ENCODE measurements around the gene KRT24. TPM values are rescaled to one million over a fixed set of nuclear protein-coding genes. Genes with fewer than 3 reads are reported as not detected.

KRT24 gene
- polyA plus RNA-seq, 1 experiment, result not detected

DNA sequence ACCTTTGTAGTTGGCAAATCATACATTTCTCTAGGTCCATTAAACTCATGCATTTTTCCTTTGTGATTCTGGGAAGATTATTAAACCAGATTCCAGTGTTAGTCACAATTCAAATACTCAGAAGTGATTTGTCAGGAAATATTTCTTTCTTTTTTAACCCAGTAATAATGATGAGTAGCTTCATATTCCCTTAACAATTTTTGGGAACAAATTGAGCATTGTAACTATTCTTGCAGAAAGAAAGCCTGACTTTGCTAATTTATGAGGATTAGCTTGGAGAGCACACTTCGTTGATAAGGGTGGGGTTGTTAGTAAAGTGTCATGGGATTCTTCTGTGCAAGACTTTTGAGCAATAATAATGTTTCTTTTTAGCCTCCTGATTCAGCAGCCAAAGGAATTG is 18.7 kb upstream of the KRT24 start:
- DNase-seq (ENCODE audit: low read depth), result no peak
- peaks cover 6% of the 10 kb centered on the region; the same call in 1 of the 2 replicates for H3K27me3 ChIP-seq (ENCODE audit: control insufficient read depth, insufficient read depth, low read length)
- no peak for TF ChIP-seq CTCF (IDR thresholded peaks at IDR 0.05; ENCODE audit: insufficient read depth, low read depth, low read length)
- ChIA-PET POLR2A (no interaction called here), CTCF (interaction anchor here (1.8 kb wide), 1 partner anchor 18 kb away, joined by 4 read pairs; the partner anchor contains the start of gene KRT24)
- H3K36me3 ChIP-seq (ENCODE audit: control insufficient read depth, insufficient read depth, low read length), result no peaks in the 10 kb centered on the region
- H3K4me3 ChIP-seq (ENCODE audit: low read depth, low read length), result no peak overlapping the region

DNA sequence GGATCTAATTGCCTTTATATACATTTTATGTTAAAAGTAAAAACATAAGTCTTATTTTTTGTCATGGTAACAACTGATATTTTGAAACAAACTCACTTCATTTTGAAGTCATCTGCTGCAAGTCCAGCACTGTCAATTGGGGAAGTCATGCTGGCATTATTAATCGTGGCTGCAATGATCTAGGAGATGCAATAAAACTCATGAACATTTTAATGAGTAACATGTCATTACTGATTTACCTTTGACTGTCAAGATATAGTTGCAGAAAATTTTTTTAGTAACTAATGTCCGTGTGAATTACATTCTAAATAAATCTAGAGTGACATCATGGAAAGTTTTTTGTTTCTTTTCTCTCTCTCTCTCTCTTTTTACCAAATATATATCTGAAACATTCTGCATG is 17.3 kb upstream of the KRT24 start:
- no peak overlapping the region for H3K4me3 ChIP-seq (ENCODE audit: low read depth, low read length)
- TF ChIP-seq CTCF (IDR thresholded peaks at IDR 0.05; ENCODE audit: insufficient read depth, low read depth, low read length), result no peak
- no peak for DNase-seq (ENCODE audit: low read depth)
- peaks cover 6% of the 10 kb centered on the region; the same call in 1 of the 2 replicates for H3K27me3 ChIP-seq (ENCODE audit: control insufficient read depth, insufficient read depth, low read length)
- CTCF ChIA-PET, result no interaction called here
- no peaks in the 10 kb centered on the region for H3K36me3 ChIP-seq (ENCODE audit: control insufficient read depth, insufficient read depth, low read length)
- POLR2A ChIA-PET, result no interaction called here

DNA sequence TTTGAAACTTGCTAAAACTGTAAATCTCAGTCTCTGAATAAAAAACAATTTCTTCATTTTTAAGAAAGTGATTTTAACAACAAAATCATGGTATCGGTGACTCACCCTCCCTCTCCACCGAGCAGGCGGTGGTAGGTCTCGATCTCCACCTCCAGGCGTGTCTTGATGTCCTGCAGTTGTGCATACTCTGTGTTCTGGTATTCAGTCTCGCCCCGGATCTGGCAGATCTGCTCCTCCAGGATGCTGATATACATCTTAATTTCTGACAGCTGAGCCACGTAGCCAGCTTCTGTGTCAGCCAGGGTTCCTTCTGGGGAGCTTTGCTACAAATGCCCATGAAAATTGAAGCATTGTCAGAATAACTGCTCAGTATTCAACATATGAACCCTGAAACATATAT is 15.4 kb upstream of the KRT24 start:
- no peak for TF ChIP-seq CTCF (IDR thresholded peaks at IDR 0.05; ENCODE audit: insufficient read depth, low read depth, low read length)
- no peak for DNase-seq (ENCODE audit: low read depth)
- ChIA-PET POLR2A (no interaction called here), CTCF (interaction anchor here (1.3 to 2.2 kb wide), 3 partner anchors 18 to 55 kb away, joined by 3 to 7 read pairs (median 4); no protein-coding TSS in a partner anchor)
- Histone ChIP-seq H3K27me3 (ENCODE audit: control insufficient read depth, insufficient read depth, low read length) (peaks cover 10% of the 10 kb centered on the region; the same call in 1 of the 2 replicates), H3K36me3 (ENCODE audit: control insufficient read depth, insufficient read depth, low read length) (no peaks in the 10 kb centered on the region), H3K4me3 (ENCODE audit: low read depth, low read length) (no peak overlapping the region)

GRCh38 chr17:40717776-40718175 is 14.2 kb upstream of the KRT24 start:
- Histone ChIP-seq H3K4me3 (ENCODE audit: low read depth, low read length) (no peak overlapping the region), H3K27me3 (ENCODE audit: control insufficient read depth, insufficient read depth, low read length) (peaks cover 11% of the 10 kb centered on the region), H3K36me3 (ENCODE audit: control insufficient read depth, insufficient read depth, low read length) (no peaks in the 10 kb centered on the region)
- CTCF ChIA-PET, result interaction anchor here (1.7 to 2.2 kb wide), 2 partner anchors 24 to 56 kb away, joined by 4 to 7 read pairs; no protein-coding TSS in a partner anchor
- no peak for TF ChIP-seq CTCF (IDR thresholded peaks at IDR 0.05; ENCODE audit: insufficient read depth, low read depth, low read length)
- no peak for DNase-seq (ENCODE audit: low read depth)
- POLR2A ChIA-PET, result interaction anchor here (0.6 kb wide), 1 partner anchor 997 kb away, joined by 6 read pairs; no protein-coding TSS in a partner anchor

DNA sequence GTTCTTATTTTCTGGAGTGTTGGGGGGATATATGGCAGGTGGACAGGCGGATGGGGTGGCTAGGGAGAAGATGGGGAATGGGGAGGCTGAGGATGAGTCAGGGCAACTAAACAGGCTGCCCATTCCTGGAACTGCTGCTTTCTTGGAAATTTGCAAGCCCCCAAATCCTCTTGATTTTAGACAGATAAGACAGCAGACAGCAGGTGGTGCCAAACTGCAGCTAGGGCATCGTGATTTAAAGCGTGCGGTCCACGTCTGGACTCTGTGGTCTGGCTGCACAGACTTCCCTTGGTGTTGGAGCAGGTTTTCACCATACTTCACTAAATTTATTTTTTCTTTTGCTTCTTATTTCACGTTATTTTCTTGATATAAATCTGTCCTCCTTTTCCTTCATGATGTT is 10.9 kb upstream of the KRT24 start:
- Histone ChIP-seq H3K36me3 (ENCODE audit: control insufficient read depth, insufficient read depth, low read length) (no peaks in the 10 kb centered on the region), H3K27me3 (ENCODE audit: control insufficient read depth, insufficient read depth, low read length) (peaks cover 13% of the 10 kb centered on the region), H3K4me3 (ENCODE audit: low read depth, low read length) (no peak overlapping the region)
- TF ChIP-seq CTCF (IDR thresholded peaks at IDR 0.05; ENCODE audit: insufficient read depth, low read depth, low read length), result no peak
- CTCF ChIA-PET, result no interaction called here
- POLR2A ChIA-PET, result no interaction called here
- no peak for DNase-seq (ENCODE audit: low read depth)

Measured in BJ (cell line).